HG03159 (cell line): ENCODE measurements around the gene TBC1D10B.

Experiments
- ATAC-seq: cut with Tn5 transposase; IDR thresholded peaks from one replicate; pipeline ENCODE4 v1.9.1; 2021; ENCODE audit warnings: mild to moderate bottlenecking, moderate library complexity; ENCODE audit not compliant: unreplicated experiment

Gene TBC1D10B

DNA sequence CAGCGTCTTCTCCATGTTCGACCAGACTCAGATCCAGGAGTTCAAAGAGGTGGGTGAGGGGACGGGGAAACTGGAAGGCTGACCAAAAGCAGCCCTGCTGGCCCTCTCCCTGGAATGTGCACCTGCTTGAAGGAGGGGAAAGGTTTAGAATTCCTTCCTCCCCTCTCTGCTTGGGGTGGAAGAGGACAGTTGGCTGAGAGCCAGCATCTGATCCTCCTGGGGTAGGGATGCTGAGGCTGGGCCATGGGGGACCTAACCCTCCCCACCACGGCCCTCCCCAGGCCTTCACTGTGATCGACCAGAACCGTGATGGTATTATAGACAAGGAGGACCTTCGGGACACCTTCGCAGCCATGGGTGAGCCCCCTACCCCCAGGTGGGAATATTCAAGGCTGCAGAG lies 5.6 kb upstream of the TBC1D10B start:
- ATAC-seq: no peak

- no peak for ATAC-seq
Measured at GRCh38 chr16:30374538-30374937, 4.2 kb upstream of the TBC1D10B start, which contains the start of gene MYL11. MYL11 (plus strand) TSS chr16:30374802; CDS start chr16:30374858, 56 bp downstream.

GRCh38 chr16:30372725-30373124 lies 2.4 kb upstream of the TBC1D10B start:
- no peak for ATAC-seq

DNA sequence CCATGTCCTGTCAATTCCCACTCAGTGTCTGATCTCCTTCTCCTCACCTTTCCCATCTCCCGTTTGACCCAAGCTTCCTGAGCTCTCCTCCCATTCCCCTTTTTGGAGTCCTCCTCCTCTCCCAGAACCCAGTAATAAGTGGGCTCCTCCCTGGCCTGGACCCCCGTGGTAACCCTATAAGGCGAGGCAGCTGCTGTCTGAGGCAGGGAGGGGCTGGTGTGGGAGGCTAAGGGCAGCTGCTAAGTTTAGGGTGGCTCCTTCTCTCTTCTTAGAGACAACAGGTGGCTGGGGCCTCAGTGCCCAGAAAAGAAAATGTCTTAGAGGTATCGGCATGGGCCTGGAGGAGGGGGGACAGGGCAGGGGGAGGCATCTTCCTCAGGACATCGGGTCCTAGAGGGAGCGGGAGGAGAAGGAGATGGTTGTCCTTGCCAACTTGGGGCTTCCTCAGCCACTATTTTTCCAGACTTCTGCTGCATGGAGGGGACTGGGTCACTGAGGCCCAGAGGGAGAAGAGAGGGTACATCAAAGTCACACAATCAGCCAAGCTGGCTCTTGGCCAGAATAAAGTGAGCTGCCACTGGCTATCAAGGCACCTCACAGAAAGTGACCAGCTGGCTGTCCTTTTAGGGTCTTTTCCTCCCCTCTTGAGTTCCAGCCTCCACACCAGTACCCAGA lies 1.9 kb upstream of the TBC1D10B start:
- ATAC-seq: no peak

GRCh38 chr16:30371248-30371816 lies 1.0 kb upstream of the TBC1D10B start:
- ATAC-seq: no peak

- ATAC-seq: peak; percentile 10
Measured at GRCh38 chr16:30369938-30370455, 297 bp downstream of the TBC1D10B start.

GRCh38 chr16:30369091-30369937 lies 980 bp downstream of the TBC1D10B start:
- no peak for ATAC-seq

DNA sequence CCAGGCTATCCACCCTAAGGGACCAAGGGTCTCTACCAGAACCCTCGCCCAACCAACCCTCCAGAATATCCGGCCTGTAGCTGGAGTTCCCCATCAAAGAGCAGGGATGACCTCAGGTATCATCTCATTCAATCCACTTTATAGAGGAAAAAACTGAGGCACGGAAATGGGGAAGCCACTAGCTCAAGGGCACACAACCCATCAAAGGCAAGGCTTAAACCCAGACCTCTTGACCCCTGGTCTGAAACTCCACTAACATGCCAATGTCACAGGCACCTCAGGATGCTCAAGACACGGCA lies 1.6 kb downstream of the TBC1D10B start:
- no peak for ATAC-seq

GRCh38 chr16:30368122-30368791 lies 2.0 kb downstream of the TBC1D10B start:
- no peak for ATAC-seq

GRCh38 chr16:30367349-30368009 lies 2.8 kb downstream of the TBC1D10B start:
- no peak for ATAC-seq

GRCh38 chr16:30366511-30366910 lies 3.8 kb downstream of the TBC1D10B start:
- ATAC-seq: no peak

- ATAC-seq: no peak
Measured at GRCh38 chr16:30365200-30365599, 5.1 kb downstream of the TBC1D10B start.

DNA sequence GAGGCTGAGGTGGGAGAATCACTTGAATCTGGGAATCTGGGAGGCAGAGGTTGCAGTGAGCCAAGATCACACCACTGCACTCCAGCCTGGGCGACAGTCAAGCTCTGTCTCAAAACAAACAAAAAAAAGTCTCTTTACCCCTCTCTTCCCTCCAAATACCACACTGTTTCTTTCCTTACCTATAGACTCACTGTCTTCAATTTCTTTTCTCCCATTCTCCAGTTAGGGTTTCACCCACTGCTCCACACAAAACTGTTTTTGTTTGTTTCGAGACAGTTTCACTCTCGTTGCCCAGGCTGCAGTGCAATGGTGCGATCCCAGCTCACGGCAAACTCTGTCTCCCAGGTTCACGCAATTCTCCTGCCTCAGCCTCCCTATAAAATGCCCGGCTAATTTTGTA lies 9.1 kb downstream of the TBC1D10B start:
- no peak for ATAC-seq

DNA sequence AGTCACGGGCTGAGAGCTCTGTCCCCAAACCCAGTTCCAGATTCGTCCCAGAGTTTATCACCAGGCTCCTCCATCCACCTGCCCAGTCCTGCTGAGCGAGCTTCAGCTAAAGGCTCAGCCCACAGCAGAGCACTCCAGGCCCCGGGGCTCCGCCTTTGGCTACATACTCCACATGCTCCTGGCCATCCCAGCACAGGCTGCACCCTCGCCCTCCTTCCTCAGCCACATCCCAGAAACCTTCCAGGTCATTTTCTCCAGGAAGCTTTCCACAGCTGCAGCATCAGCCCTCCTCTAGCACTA lies 10.5 kb downstream of the TBC1D10B start:
- no peak for ATAC-seq

DNA sequence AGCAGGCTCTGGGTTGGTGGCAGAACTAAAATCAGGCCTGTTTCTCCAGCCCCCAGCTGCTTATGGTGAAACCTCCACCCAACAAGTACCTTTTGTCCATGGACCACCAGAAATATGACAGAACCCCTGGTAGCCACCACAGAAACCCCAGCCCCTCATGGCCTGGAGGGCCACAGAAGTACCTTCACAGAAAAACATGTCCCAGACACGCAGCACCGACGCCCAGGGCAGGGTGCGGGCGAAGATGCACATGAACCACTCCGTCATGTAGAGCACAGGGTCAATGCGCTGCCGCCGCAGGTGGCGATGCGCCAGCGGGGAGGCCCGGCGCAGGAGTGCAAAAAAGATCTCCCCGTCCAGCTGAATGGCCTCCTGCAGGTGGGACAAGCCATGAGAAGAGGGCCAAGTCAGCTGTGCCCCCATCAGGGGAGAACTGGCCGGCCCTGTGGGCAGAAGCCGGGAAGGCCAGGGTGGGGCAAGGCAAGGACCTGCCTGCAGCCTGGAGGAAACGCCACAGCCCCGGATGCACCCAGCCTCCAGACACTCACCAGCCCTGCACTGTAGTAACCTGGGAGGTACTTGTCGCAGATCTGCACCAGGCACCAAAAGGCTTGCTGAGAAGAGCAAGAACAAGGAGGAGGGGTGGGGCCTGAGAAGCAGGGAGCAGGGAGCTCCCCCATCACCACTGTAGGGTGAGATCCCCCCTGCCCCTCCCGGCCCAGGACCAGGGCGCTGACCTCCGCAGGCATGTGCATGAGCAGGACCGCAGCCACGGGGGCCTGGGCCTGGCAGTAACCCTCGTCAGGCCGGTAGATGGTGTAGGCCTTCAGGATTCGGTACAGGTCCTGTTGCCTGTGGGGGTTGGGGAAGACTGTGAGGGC lies 11.1 kb downstream of the TBC1D10B start:
- ATAC-seq: no peak

GRCh38 chr16:30358577-30358936 lies 11.7 kb downstream of the TBC1D10B start:
- ATAC-seq: no peak

- ATAC-seq: no peak
Measured at GRCh38 chr16:30357715-30358576, 12.3 kb downstream of the TBC1D10B start.

- no peak for ATAC-seq
Measured at GRCh38 chr16:30357085-30357714, 13.1 kb downstream of the TBC1D10B start.
